MG63 (cell line): ENCODE data around the gene MYADML2. TPM values are rescaled to one million over a fixed set of nuclear protein-coding genes. Genes with fewer than 3 reads are reported as not detected.

Experiments used
- DNase-seq: peaks from one replicate; pipeline ENCODE4 v3.0.0-alpha.2; 2020
- H3K27me3 ChIP-seq: fragments of 250-450 bp; sonication (Bioruptor Pico); 2 replicates; pipeline ENCODE4 v1.5.1; 2020; ENCODE audit warnings: mild to moderate bottlenecking, moderate library complexity
- H3K36me3 ChIP-seq: fragments of 250-450 bp; sonication (Bioruptor Pico); 2 replicates; pipeline ENCODE4 v1.5.1; 2020; ENCODE audit warnings: mild to moderate bottlenecking, moderate library complexity
- H3K4me3 ChIP-seq: fragments of 250-450 bp; sonication (Bioruptor Pico); 2 replicates; pipeline ENCODE4 v1.5.1; 2020; ENCODE audit warnings: mild to moderate bottlenecking, moderate library complexity
- H3K9me3 ChIP-seq: fragments of 250-450 bp; sonication (Bioruptor Pico); 2 replicates; pipeline ENCODE4 v1.5.1; 2020; ENCODE audit warnings: mild to moderate bottlenecking, moderate library complexity
- total RNA-seq: library from RNA; depleted of rRNA; stranded (reverse); fragments of >200 nt; shearing (Covaris generic); gene quantifications from 2 replicates; pipeline ENCODE4 v1.2.3, GENCODE V29; 2014; ENCODE audit warnings: low replicate concordance; rRNA removed

Gene MYADML2
- total RNA-seq, 1 experiment from 2014 or later: not detected

DNA sequence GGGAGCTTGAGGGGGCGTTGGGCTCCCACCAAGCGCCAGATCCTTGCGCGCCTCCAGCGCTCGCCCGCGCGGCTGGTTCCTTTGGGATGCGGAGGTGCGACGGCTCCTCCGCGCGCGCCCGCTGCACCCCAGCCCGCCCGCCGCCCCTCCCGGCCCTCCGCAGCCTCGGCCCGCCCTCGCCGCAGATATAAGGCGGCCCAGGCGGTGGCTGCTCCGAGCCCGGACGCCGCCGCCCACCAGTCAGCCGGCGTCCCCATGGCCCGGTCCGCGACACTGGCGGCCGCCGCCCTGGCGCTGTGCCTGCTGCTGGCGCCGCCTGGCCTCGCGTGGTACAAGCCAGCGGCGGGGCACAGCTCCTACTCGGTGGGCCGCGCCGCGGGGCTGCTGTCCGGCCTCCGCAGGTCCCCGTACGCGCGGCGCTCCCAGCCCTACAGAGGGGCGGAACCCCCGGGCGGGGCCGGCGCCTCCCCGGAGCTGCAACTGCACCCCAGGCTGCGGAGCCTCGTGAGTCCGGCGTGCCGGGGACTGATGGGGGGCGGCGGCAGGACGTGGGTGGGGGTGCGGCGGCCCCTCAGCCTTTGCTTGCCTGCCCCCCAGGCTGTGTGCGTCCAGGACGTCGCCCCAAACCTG is 44.9 kb downstream of the MYADML2 start, which contains the start of gene NPB:
TSS of gene NPB (plus strand) at position 216 of the 630 bp plus-strand sequence. CDS start at position 256, 40 bp downstream.
- Histone ChIP-seq H3K4me3 (no peak within 1 kb of the TSS), H3K36me3 (peaks cover 30% of the 10 kb centered on the region), H3K27me3 (no peaks in the 10 kb centered on the region), H3K9me3 (no peaks in the 10 kb centered on the region)
- DNase-seq: no peak

- no peaks in the 10 kb centered on the region for H3K9me3 ChIP-seq
- H3K4me3 ChIP-seq: no peak overlapping the region
- no peaks in the 10 kb centered on the region for H3K27me3 ChIP-seq
- H3K36me3 ChIP-seq: peaks cover 35% of the 10 kb centered on the region
- DNase-seq: no peak
Measured at GRCh38 chr17:81901167-81902022, 45.6 kb downstream of the MYADML2 start.

DNA sequence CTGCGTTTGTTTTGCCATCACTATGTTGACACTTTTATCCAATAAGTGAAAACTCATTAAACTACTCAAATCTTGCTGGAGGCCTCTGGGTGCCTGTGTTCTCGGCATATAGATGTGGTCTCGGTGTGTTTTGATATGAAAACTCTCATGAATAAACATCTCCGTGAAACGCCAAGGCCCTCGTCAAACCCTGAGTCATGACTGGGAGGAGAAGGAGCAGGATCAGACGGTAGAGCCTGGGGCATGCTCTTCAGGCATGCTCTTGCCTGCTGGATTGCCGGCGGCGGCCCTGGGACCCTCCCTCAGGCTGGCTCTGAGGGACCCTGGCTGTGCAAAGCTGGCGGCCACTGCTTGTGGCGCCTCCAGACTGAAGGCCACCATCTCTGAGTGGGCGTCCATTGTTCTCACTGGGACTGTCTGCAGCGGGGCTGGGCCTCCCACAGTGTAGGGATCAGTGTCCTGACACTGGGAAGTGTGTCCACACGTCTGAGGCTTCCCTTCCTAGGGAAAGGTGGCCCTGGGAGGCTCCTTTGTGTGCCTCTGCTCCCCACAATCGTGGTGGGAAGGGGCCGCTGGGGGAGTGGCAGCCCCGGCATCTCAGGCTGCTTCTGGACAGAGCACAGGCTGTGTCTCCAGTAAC is 46.7 kb downstream of the MYADML2 start:
- Histone ChIP-seq H3K36me3 (peaks cover 44% of the 10 kb centered on the region), H3K27me3 (no peaks in the 10 kb centered on the region), H3K4me3 (no peak overlapping the region), H3K9me3 (no peaks in the 10 kb centered on the region)
- DNase-seq: no peak

DNA sequence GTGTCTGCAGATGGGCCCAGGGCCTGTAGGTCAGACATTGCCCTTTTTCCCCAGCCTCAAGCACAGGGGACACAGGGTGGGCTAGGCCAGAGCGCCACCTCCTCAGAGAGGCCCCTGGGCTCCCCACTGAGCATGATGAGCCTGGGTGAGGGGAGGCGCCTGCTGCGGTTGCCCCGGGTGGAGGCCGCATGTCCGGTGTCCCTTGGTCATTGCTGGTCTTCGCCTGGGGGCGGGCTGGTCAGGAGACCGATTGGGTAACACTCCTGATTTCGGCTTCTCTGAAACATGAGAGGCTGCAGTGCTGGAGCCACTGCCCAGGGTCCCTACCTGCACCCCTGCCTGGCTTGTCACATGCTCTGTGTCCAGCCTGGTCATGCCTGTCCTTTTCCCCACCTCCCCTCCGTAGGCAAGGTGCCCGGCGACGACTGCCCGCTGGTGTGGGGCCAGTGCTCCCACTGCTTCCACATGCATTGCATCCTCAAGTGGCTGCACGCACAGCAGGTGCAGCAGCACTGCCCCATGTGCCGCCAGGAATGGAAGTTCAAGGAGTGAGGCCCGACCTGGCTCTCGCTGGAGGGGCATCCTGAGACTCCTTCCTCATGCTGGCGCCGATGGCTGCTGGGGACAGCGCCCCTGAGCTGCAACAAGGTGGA is 47.4 kb downstream of the MYADML2 start:
- Histone ChIP-seq H3K36me3 (peaks cover 47% of the 10 kb centered on the region), H3K27me3 (no peaks in the 10 kb centered on the region), H3K9me3 (no peaks in the 10 kb centered on the region), H3K4me3 (no peak overlapping the region)
- no peak for DNase-seq

DNA sequence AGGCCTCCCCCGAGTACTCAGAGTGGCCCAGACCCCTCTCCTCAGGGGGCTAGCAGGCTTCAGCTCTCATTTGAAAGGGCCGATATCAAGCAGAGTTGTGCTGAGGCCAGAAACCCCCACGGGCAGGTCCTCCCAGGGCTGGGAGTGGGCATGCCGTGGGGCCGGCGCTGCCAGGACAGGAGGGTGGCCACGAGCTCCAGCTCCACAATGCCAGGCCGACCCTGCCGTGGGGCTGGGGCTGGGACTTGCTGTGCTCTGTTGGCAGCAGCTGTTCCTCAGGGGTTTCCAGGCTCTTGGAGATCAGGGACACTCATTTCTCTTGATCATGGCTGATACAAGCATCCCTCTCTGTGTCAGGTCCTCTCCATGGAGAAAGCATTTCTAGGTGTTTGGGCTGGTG is 48.1 kb downstream of the MYADML2 start:
- Histone ChIP-seq H3K36me3 (peaks cover 50% of the 10 kb centered on the region), H3K4me3 (no peak overlapping the region), H3K27me3 (no peaks in the 10 kb centered on the region), H3K9me3 (no peaks in the 10 kb centered on the region)
- no peak for DNase-seq

- Histone ChIP-seq H3K9me3 (no peaks in the 10 kb centered on the region), H3K4me3 (no peak overlapping the region), H3K36me3 (peaks cover 52% of the 10 kb centered on the region), H3K27me3 (no peaks in the 10 kb centered on the region)
- DNase-seq: peak; percentile 93
Measured at GRCh38 chr17:81898029-81898866, 48.8 kb downstream of the MYADML2 start.

DNA sequence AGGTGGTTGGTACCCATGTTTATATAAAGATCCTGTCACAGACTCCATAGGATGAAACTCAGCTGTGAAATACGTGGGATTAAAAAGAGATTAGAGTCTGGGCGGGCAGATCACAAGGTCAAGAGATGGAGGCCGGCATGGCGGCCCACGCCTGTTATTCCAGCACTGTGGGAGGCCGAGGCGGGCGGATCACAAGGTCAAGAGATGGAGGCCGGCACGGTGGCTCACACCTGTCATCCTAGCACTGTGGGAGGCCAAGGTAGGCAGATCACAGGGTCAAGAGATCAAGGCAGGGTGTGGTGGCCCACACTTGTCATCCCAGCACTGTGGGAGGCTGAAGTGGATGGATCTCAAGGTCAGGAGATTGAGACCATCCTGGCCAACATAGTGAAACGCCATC is 51.6 kb downstream of the MYADML2 start:
- H3K27me3 ChIP-seq: no peaks in the 10 kb centered on the region
- H3K36me3 ChIP-seq: peaks cover 48% of the 10 kb centered on the region
- no peaks in the 10 kb centered on the region for H3K9me3 ChIP-seq
- DNase-seq: no peak
- H3K4me3 ChIP-seq: no peak overlapping the region

GRCh38 chr17:81891303-81891552 is 55.8 kb downstream of the MYADML2 start:
- Histone ChIP-seq H3K27me3 (no peaks in the 10 kb centered on the region), H3K9me3 (no peaks in the 10 kb centered on the region), H3K4me3 (peak overlapping the region; percentile 70; the same call in 1 of the 2 replicates), H3K36me3 (peaks cover 63% of the 10 kb centered on the region)
- no peak for DNase-seq

GRCh38 chr17:81890447-81891302 is 56.4 kb downstream of the MYADML2 start:
- DNase-seq: no peak
- H3K9me3 ChIP-seq: no peaks in the 10 kb centered on the region
- H3K36me3 ChIP-seq: peaks cover 64% of the 10 kb centered on the region
- H3K4me3 ChIP-seq: peak overlapping the region; percentile 70
- no peaks in the 10 kb centered on the region for H3K27me3 ChIP-seq

Other genes starting within 250 kb of the MYADML2 start
- gene MRPL12, start 243.9 kb downstream of the MYADML2 start, total RNA-seq: 146 and 225 TPM in 2 replicates
- gene SLC25A10, start 234.9 kb downstream of the MYADML2 start, total RNA-seq: 51.4 and 77.6 TPM in 2 replicates
- gene GCGR, start 143.1 kb downstream of the MYADML2 start, total RNA-seq: not detected in 2 replicates
- 73.2 and 83.7 TPM in 2 replicates for gene MCRIP1, start 113.9 kb downstream of the MYADML2 start, total RNA-seq
- gene PPP1R27, start 112.2 kb downstream of the MYADML2 start, total RNA-seq: not detected in 2 replicates
- gene P4HB, start 86.7 kb downstream of the MYADML2 start, total RNA-seq: 531 and 798 TPM in 2 replicates
- gene ARHGDIA, start 75.9 kb downstream of the MYADML2 start, total RNA-seq: 114 and 185 TPM in 2 replicates
- gene ALYREF, start 55.6 kb downstream of the MYADML2 start, total RNA-seq: 313 and 425 TPM in 2 replicates
- gene ANAPC11, start 55.5 kb downstream of the MYADML2 start, total RNA-seq: 161 and 303 TPM in 2 replicates
- 1.3 and 2.5 TPM in 2 replicates for gene NPB, start 45.0 kb downstream of the MYADML2 start, total RNA-seq
- 24.6 and 47.0 TPM in 2 replicates for gene PCYT2, start 35.8 kb downstream of the MYADML2 start, total RNA-seq
- 22.1 and 25.9 TPM in 2 replicates for gene SIRT7, start 29.1 kb downstream of the MYADML2 start, total RNA-seq
- 11.8 and 14.9 TPM in 2 replicates for gene MAFG, start 19.5 kb downstream of the MYADML2 start, total RNA-seq
- 253 and 283 TPM in 2 replicates for gene PYCR1, start 9.9 kb downstream of the MYADML2 start, total RNA-seq
- 0.66 TPM in 1 of 2 replicates, not detected in the other for gene NOTUM, start 14.0 kb upstream of the MYADML2 start, total RNA-seq
- 43.5 and 78.0 TPM in 2 replicates for gene ASPSCR1, start 30.4 kb upstream of the MYADML2 start, total RNA-seq
- gene CENPX, start 75.6 kb upstream of the MYADML2 start, total RNA-seq: 106 and 181 TPM in 2 replicates
- gene LRRC45, start 76.1 kb upstream of the MYADML2 start, total RNA-seq: 31.7 and 33.0 TPM in 2 replicates
- gene RAC3, start 84.4 kb upstream of the MYADML2 start, total RNA-seq: 18.2 and 18.4 TPM in 2 replicates
- gene DCXR, start 90.5 kb upstream of the MYADML2 start, total RNA-seq: 44.0 and 73.1 TPM in 2 replicates
- 41.2 and 41.6 TPM in 2 replicates for gene RFNG, start 104.6 kb upstream of the MYADML2 start, total RNA-seq
- 103 and 181 TPM in 2 replicates for gene GPS1, start 104.7 kb upstream of the MYADML2 start, total RNA-seq
- 104 and 123 TPM in 2 replicates for gene DUS1L, start 118.6 kb upstream of the MYADML2 start, total RNA-seq
- 112 and 125 TPM in 2 replicates for gene FASN, start 151.0 kb upstream of the MYADML2 start, total RNA-seq